ENCODE data around the gene FANCI.

Gene FANCI

GRCh38 chr15:89198934-89199333, 44.8 kb upstream of the FANCI start:
- Histone ChIP-seq H3K4me3 (ENCODE audit: low read depth in 1 of 2, low read length in 2 of 2) (no peak overlapping the region), H3K4me2 (ENCODE audit: insufficient read depth, low read length) (no peak overlapping the region), H3K79me2 (ENCODE audit: insufficient read depth, low read length) (no peaks in the 10 kb centered on the region), H3K4me1 (ENCODE audit: insufficient read depth, low read length) (no peaks in the 10 kb centered on the region), H3K36me3 (ENCODE audit: insufficient read depth, low read length) (peaks cover 11% of the 10 kb centered on the region; the same call in 1 of the 2 replicates), H4K20me1 (ENCODE audit: insufficient read depth, low read length) (no peaks in the 10 kb centered on the region), H3K9me3 (ENCODE audit: insufficient read depth, low read length, severe bottlenecking) (no peaks in the 10 kb centered on the region), H3K9ac (ENCODE audit: low read depth, low read length) (no peak overlapping the region), H3K27ac (ENCODE audit: low read length) (no peak overlapping the region), H2AFZ (ENCODE audit: low read depth, low read length) (no peak overlapping the region), H3K27me3 (ENCODE audit: insufficient read depth, low read length, poor library complexity) (no peaks in the 10 kb centered on the region)
- ATAC-seq (ENCODE audit: insufficient read depth, low read depth) (no peak), DNase-seq (no peak)
- TF ChIP-seq CTCF (IDR thresholded peaks at IDR 0.05; ENCODE audit: borderline replicate concordance, extremely low read depth, low read length, poor library complexity, severe bottlenecking) (no peak), EZH2 (IDR thresholded peaks at IDR 0.05; ENCODE audit: borderline replicate concordance, low read depth, low read length, severe bottlenecking) (no peak)

GRCh38 chr15:89199746-89200145, 44.0 kb upstream of the FANCI start:
- no peak for TF ChIP-seq CTCF (IDR thresholded peaks at IDR 0.05; ENCODE audit: borderline replicate concordance, extremely low read depth, low read length, poor library complexity, severe bottlenecking)
- no peak for TF ChIP-seq EZH2 (IDR thresholded peaks at IDR 0.05; ENCODE audit: borderline replicate concordance, low read depth, low read length, severe bottlenecking)
- no peak overlapping the region for H3K9ac ChIP-seq (ENCODE audit: low read depth, low read length)
- no peaks in the 10 kb centered on the region for H3K4me1 ChIP-seq (ENCODE audit: insufficient read depth, low read length)
- no peak overlapping the region for H3K4me2 ChIP-seq (ENCODE audit: insufficient read depth, low read length)
- no peaks in the 10 kb centered on the region for H3K27me3 ChIP-seq (ENCODE audit: insufficient read depth, low read length, poor library complexity)
- ATAC-seq (ENCODE audit: insufficient read depth, low read depth) (no peak), DNase-seq (no peak)
- peaks cover 8% of the 10 kb centered on the region; the same call in 1 of the 2 replicates for H3K36me3 ChIP-seq (ENCODE audit: insufficient read depth, low read length)
- no peaks in the 10 kb centered on the region for H3K9me3 ChIP-seq (ENCODE audit: insufficient read depth, low read length, severe bottlenecking)
- no peak overlapping the region for H2AFZ ChIP-seq (ENCODE audit: low read depth, low read length)
- no peaks in the 10 kb centered on the region for H3K79me2 ChIP-seq (ENCODE audit: insufficient read depth, low read length)
- no peak overlapping the region for H3K27ac ChIP-seq (ENCODE audit: low read length)
- no peak overlapping the region for H3K4me3 ChIP-seq (ENCODE audit: low read depth in 1 of 2, low read length in 2 of 2)
- no peaks in the 10 kb centered on the region for H4K20me1 ChIP-seq (ENCODE audit: insufficient read depth, low read length)

GRCh38 chr15:89200182-89200581, 43.6 kb upstream of the FANCI start:
- no peak for TF ChIP-seq EZH2 (IDR thresholded peaks at IDR 0.05; ENCODE audit: borderline replicate concordance, low read depth, low read length, severe bottlenecking)
- TF ChIP-seq CTCF (IDR thresholded peaks at IDR 0.05; ENCODE audit: borderline replicate concordance, extremely low read depth, low read length, poor library complexity, severe bottlenecking): no peak
- H3K4me2 ChIP-seq (ENCODE audit: insufficient read depth, low read length): no peak overlapping the region
- no peak for ATAC-seq (ENCODE audit: insufficient read depth, low read depth)
- no peaks in the 10 kb centered on the region for H3K9me3 ChIP-seq (ENCODE audit: insufficient read depth, low read length, severe bottlenecking)
- no peak overlapping the region for H2AFZ ChIP-seq (ENCODE audit: low read depth, low read length)
- DNase-seq: no peak
- no peaks in the 10 kb centered on the region for H3K27me3 ChIP-seq (ENCODE audit: insufficient read depth, low read length, poor library complexity)
- no peaks in the 10 kb centered on the region for H3K79me2 ChIP-seq (ENCODE audit: insufficient read depth, low read length)
- H4K20me1 ChIP-seq (ENCODE audit: insufficient read depth, low read length): no peaks in the 10 kb centered on the region
- no peak overlapping the region for H3K27ac ChIP-seq (ENCODE audit: low read length)
- no peak overlapping the region for H3K9ac ChIP-seq (ENCODE audit: low read depth, low read length)
- 0 out of 2 replicates have a peak, but pooled peaks cover 5% of the 10 kb centered on the region for H3K36me3 ChIP-seq (ENCODE audit: insufficient read depth, low read length)
- H3K4me1 ChIP-seq (ENCODE audit: insufficient read depth, low read length): no peaks in the 10 kb centered on the region
- no peak overlapping the region for H3K4me3 ChIP-seq (ENCODE audit: low read depth in 1 of 2, low read length in 2 of 2)

All from DND-41 (cell line).